ENCODE measurements around the gene PHEX. TPM values are rescaled to one million over a fixed set of nuclear protein-coding genes. Genes with fewer than 3 reads are reported as not detected.

The PHEX gene
- polyA plus RNA-seq, 1 donor (not counting 4 experiments of a cell fraction or from before 2014, with no cell fraction given), result 0.80 TPM

DNA sequence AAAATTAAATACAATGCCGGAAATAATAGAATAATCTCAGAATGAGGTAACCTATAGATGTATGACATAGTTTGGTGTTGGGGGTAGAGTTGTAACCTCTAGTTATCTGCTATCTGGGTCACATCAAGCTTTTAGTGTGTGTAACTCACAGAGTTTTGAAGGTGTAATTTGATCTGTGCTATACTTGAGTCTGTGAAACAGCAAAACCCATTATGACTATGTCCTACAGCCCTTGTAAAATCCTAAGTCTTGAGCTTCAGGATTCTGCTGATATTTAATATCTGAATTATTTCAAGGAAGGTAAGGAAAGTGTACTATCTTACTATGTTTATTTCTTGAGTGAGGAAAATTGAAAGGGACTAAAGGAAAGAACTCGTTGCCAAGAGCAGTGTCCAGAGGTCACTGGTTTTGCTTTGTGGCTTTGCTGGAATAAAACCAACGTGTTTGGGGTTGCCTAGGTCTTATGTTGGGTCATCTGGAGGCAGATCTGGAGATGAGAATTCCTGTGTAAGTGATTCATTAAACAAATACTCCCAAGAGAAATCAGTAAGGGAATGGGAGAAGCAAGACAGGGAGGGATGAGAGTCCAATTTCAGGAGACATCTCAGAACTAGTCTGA, 132.8 kb downstream of the PHEX start:
- Histone ChIP-seq H3K36me3 (ENCODE audit: control insufficient read depth in 2 of 2, extremely low read depth in 1 of 2, insufficient read depth in 2 of 2, low read length in 2 of 2) (no peaks in the 10 kb centered on the region), H3K9ac (ENCODE audit: control insufficient read depth, extremely low read depth, insufficient read depth, low read length) (no peak overlapping the region), H3K4me2 (ENCODE audit: control insufficient read depth, extremely low read depth, insufficient read depth, low read depth, low read length) (no peak overlapping the region), H3K79me2 (ENCODE audit: control insufficient read depth, insufficient read depth, low read length) (no peaks in the 10 kb centered on the region), H3K9me1 (ENCODE audit: control insufficient read depth, extremely low read depth, insufficient read depth, low read length) (no peaks in the 10 kb centered on the region), H3K4me1 (ENCODE audit: control insufficient read depth, extremely low read depth, insufficient read depth, low read length) (peaks cover 3% of the 10 kb centered on the region), H3K27ac (ENCODE audit: control insufficient read depth, insufficient read depth, low read length) (no peak overlapping the region), H3K4me3 (ENCODE audit: control insufficient read depth in 2 of 3, extremely low read depth in 1 of 3, insufficient read depth in 2 of 3, low read depth in 1 of 3, low read length in 3 of 3) (no peak overlapping the region), H2AFZ (ENCODE audit: control insufficient read depth, low read length) (no peak overlapping the region), H3K9me3 (ENCODE audit: control insufficient read depth, low read depth, low read length) (no peaks in the 10 kb centered on the region), H3K27me3 (ENCODE audit: control insufficient read depth, extremely low read depth, insufficient read depth, low read length) (no peaks in the 10 kb centered on the region), H4K20me1 (ENCODE audit: control insufficient read depth, extremely low read depth, insufficient read depth, low read length) (no peaks in the 10 kb centered on the region)
- FAIRE-seq, result no peak
- no peak for TF ChIP-seq EZH2 (IDR thresholded peaks at IDR 0.05; ENCODE audit: low read length)
- TF ChIP-seq, protein P1, sequence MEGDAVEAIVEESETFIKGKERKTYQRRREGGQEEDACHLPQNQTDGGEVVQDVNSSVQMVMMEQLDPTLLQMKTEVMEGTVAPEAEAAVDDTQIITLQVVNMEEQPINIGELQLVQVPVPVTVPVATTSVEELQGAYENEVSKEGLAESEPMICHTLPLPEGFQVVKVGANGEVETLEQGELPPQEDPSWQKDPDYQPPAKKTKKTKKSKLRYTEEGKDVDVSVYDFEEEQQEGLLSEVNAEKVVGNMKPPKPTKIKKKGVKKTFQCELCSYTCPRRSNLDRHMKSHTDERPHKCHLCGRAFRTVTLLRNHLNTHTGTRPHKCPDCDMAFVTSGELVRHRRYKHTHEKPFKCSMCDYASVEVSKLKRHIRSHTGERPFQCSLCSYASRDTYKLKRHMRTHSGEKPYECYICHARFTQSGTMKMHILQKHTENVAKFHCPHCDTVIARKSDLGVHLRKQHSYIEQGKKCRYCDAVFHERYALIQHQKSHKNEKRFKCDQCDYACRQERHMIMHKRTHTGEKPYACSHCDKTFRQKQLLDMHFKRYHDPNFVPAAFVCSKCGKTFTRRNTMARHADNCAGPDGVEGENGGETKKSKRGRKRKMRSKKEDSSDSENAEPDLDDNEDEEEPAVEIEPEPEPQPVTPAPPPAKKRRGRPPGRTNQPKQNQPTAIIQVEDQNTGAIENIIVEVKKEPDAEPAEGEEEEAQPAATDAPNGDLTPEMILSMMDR (optimal IDR thresholded peaks at IDR 0.05 in 1 of 3, IDR thresholded peaks at IDR 0.05 in 1 of 3, conservative IDR thresholded peaks at IDR 0.05 in 1 of 3; ENCODE audit: extremely low read depth in 1 of 3, insufficient read depth in 2 of 3, low read length in 3 of 3), result no peak
- dilution Hi-C loops (cut with MboI; ENCODE audit: extremely low pct_ligation_motif_present, low sequenced_read_pairs), result no loop called here
- DNase-seq (ENCODE audit: low read depth, low spot score), result no peak

DNA sequence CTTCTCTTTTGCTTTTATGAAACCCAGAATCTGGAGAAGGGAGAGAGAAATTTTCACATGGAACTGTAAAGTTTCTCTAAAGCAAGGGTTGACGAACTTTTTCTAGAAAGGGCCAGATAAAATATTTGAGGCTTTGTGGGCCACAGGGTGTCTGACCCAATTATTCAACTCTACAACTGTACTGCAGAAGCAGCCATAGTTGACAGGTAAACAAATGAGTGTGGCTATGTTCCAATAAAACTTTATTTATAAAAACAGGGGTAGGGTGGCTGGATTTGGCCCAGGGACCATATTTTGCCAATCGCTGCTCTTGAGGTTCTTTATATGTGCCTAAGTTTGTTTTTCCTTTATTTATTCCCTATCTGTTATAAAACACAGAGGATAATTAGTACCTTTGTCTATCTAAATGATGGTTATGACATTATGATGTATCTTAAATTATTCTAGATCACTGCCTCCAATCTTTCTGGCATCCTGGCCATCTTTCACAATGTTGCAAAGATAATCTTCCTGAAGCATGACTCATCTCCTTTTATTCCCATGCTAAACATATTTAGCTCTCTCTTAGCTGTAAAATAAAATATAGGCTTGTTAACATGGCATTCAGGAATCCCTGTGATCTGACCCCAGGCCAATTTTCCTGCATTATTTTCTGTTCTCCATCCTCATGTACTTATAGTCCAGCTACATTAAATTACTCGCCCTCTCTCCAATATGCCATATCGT, 133.8 kb downstream of the PHEX start:
- Histone ChIP-seq H3K9me3 (ENCODE audit: control insufficient read depth, low read depth, low read length) (no peaks in the 10 kb centered on the region), H3K27ac (ENCODE audit: control insufficient read depth, insufficient read depth, low read length) (no peak overlapping the region), H3K4me1 (ENCODE audit: control insufficient read depth, extremely low read depth, insufficient read depth, low read length) (peaks cover 3% of the 10 kb centered on the region), H3K4me2 (ENCODE audit: control insufficient read depth, extremely low read depth, insufficient read depth, low read depth, low read length) (no peak overlapping the region), H4K20me1 (ENCODE audit: control insufficient read depth, extremely low read depth, insufficient read depth, low read length) (no peaks in the 10 kb centered on the region), H3K79me2 (ENCODE audit: control insufficient read depth, insufficient read depth, low read length) (no peaks in the 10 kb centered on the region), H2AFZ (ENCODE audit: control insufficient read depth, low read length) (no peak overlapping the region), H3K27me3 (ENCODE audit: control insufficient read depth, extremely low read depth, insufficient read depth, low read length) (no peaks in the 10 kb centered on the region), H3K9ac (ENCODE audit: control insufficient read depth, extremely low read depth, insufficient read depth, low read length) (no peak overlapping the region), H3K36me3 (ENCODE audit: control insufficient read depth in 2 of 2, extremely low read depth in 1 of 2, insufficient read depth in 2 of 2, low read length in 2 of 2) (no peaks in the 10 kb centered on the region), H3K4me3 (ENCODE audit: control insufficient read depth in 2 of 3, extremely low read depth in 1 of 3, insufficient read depth in 2 of 3, low read depth in 1 of 3, low read length in 3 of 3) (no peak overlapping the region), H3K9me1 (ENCODE audit: control insufficient read depth, extremely low read depth, insufficient read depth, low read length) (no peaks in the 10 kb centered on the region)
- DNase-seq (ENCODE audit: low read depth, low spot score) (no peak), FAIRE-seq (no peak)
- TF ChIP-seq, protein P1 (optimal IDR thresholded peaks at IDR 0.05 in 1 of 3, IDR thresholded peaks at IDR 0.05 in 1 of 3, conservative IDR thresholded peaks at IDR 0.05 in 1 of 3; ENCODE audit: extremely low read depth in 1 of 3, insufficient read depth in 2 of 3, low read length in 3 of 3), result no peak
- no peak for TF ChIP-seq EZH2 (IDR thresholded peaks at IDR 0.05; ENCODE audit: low read length)
- dilution Hi-C loops (cut with MboI; ENCODE audit: extremely low pct_ligation_motif_present, low sequenced_read_pairs), result no loop called here
